Activated CD8-positive, alpha-beta memory T cell treated with anti-CD3 and anti-CD28 coated beads for 36 hours (primary cell): ENCODE measurements around the gene AP4E1. TPM values are rescaled to one million over a fixed set of nuclear protein-coding genes. Genes with fewer than 3 reads are reported as not detected.
"Not testable (repeated sequence)": the region's sequence is repeated elsewhere in the genome, so short reads cannot be mapped to it uniquely, and the experiment has no call there.

Experiments used
- CTCF ChIA-PET: fragments of 350-600 bp; sonication (Branson Sonifier 250); formaldehyde crosslinking; loops from one replicate; lab custom pipeline; 2021; ENCODE audit warnings: antibody characterized with exemption; lab: Charles Lee
- POLR2A ChIA-PET: fragments of 350-600 bp; sonication (Branson Sonifier 250); formaldehyde crosslinking; loops from one replicate; lab custom pipeline; 2021; ENCODE audit warnings: antibody characterized with exemption; lab: Charles Lee
- total RNA-seq, 2 experiments: library from RNA; stranded (reverse); gene quantifications; one replicate each; pipeline ENCODE4 v1.2.3, GENCODE V29; 2021

Gene AP4E1
- total RNA-seq, 2 experiments from 2014 or later = 21.2 to 21.5 TPM

DNA sequence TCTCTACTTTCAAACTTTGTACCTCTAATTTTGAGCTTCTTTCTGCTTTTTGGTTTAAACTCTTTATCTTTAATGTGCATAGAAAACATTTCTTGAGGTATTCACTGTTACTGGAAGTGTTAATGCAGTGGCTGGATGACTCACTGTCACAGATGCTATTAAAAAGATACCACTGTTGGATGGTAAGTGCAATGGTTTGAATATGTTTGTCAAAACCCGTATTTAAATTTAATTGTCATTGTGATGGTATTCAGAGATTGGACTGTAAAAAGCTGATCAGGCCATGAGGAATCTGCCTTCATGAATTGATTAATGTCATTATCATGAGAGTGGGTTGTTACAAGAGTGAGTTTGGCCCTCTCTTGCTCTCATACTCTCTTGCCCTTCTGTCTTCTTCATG is 70.6 kb downstream of the AP4E1 start:
- CTCF ChIA-PET = no interaction called here
- POLR2A ChIA-PET = interaction anchor here (0.6 kb wide), 1 partner anchor 716 kb away, joined by 4 read pairs; no protein-coding TSS in a partner anchor

- ChIA-PET CTCF (no interaction called here), POLR2A (no interaction called here)
These were observed 85.1 kb downstream of the AP4E1 start for GRCh38 chr15:50993598-50993997.

DNA sequence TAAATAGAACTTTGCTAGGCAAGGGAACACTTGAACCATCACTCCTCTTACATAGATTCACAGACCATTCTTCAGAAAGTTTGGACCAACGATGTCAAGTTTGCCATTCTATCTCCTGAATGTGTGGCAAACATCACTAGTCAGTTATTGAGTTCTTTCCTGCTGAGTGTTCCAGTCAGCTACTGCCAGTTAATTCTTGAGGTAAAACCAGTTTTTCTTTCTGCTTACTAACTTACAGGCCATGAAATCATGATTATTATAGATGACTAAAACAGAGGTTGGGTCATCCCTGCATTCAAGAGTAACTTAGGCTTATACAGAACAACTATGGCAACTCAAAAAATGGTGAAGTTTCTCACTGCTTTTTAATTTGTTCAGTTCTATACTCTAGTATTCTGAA is 88.2 kb downstream of the AP4E1 start:
- POLR2A ChIA-PET = no interaction called here
- CTCF ChIA-PET = no interaction called here

GRCh38 chr15:50997371-50998051 is 89.0 kb downstream of the AP4E1 start:
- POLR2A ChIA-PET = no interaction called here

DNA sequence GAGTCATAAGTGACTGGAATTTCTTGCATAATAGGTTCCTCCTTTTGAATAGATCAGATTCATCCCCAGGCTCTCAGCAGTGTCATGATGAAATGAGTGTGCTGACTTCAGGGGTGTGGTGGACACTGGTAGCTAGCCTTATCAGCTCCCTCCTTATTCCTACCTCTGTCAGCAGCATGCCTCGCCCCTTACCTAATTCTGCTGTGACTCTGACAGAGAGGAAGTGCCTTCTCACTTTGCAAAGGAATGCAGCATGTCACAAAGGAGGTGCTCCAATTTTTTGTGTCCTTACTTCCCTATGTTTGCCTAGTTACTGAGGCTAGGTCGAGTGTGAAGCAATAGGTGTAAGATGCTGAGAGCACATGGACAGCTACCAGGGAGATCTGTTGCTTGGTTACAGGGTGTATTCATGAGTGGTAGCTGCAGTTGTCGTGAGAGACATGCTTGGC is 95.6 kb downstream of the AP4E1 start:
- ChIA-PET POLR2A (no interaction called here), CTCF (no interaction called here)

More at GRCh38 chr15:50997371-50998051, 89.0 kb downstream of the AP4E1 start:
- CTCF ChIA-PET = no interaction called here

DNA sequence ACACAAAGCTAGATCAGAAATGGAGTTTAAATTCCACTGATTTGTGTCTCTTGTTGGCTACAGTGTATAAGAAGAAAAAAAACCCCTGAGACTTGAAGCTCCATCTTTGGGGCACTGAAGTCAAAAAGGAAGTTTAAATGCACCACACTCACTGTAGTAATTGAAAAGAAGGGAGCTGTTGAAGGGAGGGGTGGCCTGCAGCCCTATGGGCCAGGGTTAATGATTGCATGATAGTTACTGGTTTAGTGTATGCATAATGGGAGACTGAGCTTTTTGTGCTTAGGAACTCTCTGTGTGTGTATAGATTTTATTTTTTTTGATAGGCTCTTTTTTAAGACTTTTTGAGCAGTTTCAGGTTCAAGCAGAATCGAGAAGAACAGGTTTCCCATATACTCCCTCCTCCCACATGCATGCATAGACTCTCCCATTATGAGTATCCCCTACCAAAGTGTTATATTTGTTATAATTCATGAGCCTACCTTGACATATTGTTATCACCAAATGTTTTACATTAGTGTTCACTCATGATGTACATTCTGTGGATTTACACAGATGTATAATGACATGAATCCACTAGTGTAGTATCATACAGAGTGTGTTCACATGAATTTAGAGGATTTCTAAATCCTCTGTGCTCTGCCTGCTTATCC is 98.0 kb downstream of the AP4E1 start:
- CTCF ChIA-PET = no interaction called here
- POLR2A ChIA-PET = interaction anchor here (0.5 kb wide), 1 partner anchor 71 kb away, joined by 3 read pairs; no protein-coding TSS in a partner anchor

- ChIA-PET POLR2A (no interaction called here), CTCF (no interaction called here)
These were observed 98.7 kb downstream of the AP4E1 start for GRCh38 chr15:51007131-51007666.

DNA sequence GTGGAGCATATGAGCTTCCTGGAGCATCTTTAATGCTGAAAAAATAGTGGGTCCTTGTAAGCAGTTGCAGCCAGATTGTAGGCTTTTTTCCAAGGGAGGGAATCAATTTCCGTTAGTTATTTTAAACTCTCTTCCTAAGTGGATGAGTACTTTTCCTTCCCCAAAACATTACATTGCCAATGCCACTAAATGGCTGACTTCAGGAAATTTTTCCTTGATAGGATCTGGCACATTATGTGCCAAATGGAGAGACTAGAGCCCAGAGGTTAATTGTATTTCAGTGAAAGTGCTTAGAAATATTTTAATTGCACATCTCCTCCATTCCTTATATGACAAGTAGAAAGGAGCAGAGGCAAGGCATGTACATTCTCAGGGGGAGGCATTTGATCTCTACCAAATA is 102.7 kb downstream of the AP4E1 start:
- POLR2A ChIA-PET = no interaction called here
- CTCF ChIA-PET = no interaction called here

DNA sequence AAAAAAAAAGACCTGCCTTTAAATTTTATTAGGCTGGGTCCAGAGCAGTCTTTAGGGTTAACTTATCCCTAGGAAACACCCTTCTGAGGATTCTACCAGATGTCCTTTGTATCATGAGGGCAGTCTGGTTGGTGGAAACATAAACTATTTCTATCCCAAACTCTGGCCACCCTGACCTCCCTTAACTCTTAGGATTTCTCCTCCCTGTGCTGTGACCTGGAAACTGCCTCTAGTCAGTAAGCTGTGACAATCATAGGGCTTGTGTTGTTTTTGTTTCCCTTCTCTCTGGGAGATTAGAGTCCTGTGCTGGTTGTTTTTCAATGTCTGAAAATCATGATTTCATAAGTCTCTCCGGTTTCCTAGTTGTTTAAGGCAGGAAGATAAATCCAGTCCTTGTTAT is 108.1 kb downstream of the AP4E1 start:
- CTCF ChIA-PET = no interaction called here
- POLR2A ChIA-PET = no interaction called here

DNA sequence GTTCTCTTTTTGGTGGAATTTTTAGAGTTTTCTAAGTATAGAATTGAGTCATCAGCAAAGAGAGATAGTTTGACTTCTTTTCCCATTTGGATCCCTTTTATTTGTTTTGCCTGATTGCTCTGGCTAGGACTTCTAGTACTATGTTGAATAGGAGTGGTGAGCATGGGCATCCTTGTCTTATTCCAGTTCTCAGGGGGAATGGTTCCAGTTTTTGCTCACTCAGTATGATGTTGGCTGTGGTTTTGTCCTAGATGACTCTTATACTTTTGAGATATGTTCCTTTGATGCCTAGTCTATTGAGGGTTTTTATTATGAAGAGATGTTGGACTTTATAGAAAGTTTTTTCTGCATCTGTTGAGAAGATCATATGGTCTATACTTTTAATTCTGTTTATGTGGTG is 113.7 kb downstream of the AP4E1 start:
- ChIA-PET CTCF (no interaction called here), POLR2A (no interaction called here)

DNA sequence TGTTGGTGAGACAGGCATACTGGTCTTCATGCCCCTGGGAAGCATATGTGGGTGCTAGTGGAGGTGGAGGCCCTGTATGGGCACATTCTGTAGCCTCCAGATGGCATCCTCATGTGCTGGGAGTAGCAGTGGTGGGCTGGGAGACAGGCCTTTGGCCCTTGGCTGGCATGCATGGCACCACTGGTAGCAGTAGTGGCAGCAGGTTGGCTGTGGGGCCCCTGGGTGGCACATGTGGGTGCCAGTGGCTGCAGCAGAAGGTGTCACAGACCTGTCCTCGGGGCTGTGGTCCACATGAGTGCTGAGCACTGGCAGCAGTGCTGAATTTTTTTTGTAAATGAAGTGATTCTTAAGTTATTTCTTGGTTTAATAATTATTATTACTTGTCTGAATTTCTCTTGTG is 115.0 kb downstream of the AP4E1 start:
- ChIA-PET POLR2A (no interaction called here), CTCF (no interaction called here)

DNA sequence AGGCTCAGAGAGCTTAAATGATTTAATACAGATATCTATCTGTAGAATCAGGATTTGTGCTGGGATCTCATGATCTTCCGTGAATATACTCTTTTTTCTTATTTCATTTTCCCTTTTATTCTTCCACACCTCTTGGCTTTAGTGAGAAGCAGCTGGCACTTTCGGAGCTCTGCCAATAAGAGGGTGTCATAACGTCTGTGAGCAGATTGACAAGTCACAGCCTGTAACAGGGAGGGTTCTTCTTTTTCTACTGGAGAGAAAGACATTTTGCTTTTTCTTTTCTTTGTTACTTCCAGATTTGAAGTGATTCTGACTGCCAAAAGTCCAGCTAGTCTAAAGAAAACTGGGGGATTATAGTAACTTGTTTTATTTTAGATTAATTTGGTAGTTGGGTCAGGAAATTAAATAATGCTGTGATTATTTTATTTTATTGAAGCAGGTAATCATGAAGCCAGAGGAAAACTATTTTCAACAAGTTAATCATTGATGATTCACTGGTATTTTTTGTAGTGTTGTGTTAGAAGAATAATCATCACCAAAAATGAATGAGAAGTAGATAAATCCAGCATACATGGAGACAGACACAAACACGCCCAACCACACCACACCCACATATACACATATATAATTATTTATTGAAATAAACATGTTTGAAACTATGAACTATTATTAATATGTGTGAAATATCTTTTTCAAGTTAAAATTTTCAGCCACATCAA is 116.4 kb downstream of the AP4E1 start:
- ChIA-PET POLR2A (no interaction called here), CTCF (no interaction called here)

DNA sequence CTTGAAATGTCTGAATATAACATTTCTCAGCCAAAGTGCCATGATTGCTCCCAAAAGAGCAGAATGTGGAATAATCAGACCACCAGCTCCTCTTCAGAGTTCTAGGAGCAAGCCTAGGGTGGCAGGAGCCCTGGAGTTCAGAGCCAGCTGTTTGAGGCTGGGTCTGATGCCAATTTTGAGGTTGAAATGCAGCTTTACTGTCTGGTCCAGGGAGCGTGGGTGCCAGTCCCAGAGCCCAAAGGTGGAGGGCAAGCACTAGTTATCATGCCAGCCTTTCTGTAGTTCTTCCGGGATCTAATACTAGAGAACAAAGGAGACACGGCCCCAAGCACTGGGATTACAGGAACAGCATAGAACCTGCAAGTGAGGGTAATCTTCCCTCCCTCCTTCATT is 117.0 kb downstream of the AP4E1 start:
- ChIA-PET CTCF (no interaction called here), POLR2A (no interaction called here)

GRCh38 chr15:51030649-51031316 is 122.3 kb downstream of the AP4E1 start:
- POLR2A ChIA-PET = no interaction called here

DNA sequence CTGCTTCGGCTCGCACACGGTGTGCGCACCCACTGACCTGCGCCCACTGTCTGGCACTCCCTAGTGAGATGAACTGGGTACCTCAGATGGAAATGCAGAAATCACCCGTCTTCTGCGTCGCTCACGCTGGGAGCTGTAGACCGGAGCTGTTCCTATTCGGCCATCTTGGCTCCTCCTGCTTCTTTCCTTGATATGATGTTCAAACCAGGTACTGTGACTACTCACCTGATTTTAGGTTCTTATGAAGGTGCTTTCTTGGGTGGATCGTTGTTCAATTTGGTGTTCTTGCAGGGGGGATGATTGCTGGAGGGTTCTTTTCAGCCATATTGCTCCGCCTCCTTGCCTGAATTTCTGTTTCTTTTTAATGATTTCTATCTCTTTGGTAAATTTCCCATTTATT is 129.0 kb downstream of the AP4E1 start:
- CTCF ChIA-PET, POLR2A ChIA-PET: not testable (repeated sequence)

More at GRCh38 chr15:51030649-51031316, 122.3 kb downstream of the AP4E1 start:
- CTCF ChIA-PET = no interaction called here

GRCh38 chr15:51038162-51038973 is 129.9 kb downstream of the AP4E1 start:
- ChIA-PET CTCF (no interaction called here), POLR2A (no interaction called here)

DNA sequence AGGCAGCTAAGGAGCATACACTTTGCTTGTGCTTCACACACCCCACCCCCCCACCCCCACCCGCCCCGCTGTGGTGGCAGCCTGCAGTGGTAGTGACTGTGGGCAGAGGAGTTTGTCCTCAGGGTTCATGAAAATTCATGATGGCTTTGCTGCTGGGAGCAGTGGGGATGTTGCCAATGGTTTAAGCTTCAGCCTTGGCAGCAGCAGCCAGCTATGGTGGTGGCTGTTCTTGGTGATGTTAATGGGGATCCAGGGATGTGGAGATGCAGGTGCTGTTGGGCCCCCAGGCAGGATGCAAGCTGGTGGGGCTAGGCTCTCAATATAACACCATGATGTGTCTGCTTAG is 130.5 kb downstream of the AP4E1 start:
- ChIA-PET CTCF (no interaction called here), POLR2A (no interaction called here)

GRCh38 chr15:51044037-51044727 is 135.7 kb downstream of the AP4E1 start:
- CTCF ChIA-PET = no interaction called here
- POLR2A ChIA-PET = no interaction called here

DNA sequence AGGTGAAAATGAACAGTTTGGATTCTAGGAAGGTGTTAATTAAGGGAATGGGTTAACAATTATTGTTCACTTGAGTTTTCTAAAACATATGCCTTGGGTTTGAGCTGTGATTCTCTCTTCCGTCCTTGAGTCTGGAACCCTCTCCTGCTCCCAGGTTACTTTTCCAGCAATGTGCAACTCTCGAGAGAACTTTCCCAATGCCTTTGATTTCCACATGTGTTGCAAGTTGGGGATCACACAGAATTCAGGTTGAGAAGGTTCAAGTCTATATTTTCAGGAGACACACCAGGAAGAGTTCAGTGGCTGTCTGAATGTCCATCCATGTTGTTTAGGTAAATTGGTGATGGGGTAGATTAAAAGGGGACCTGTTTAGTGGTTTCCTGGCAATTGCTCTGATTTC is 137.5 kb downstream of the AP4E1 start:
- ChIA-PET POLR2A (no interaction called here), CTCF (no interaction called here)
